Panc1 (cell line): ENCODE results near the gene LRRC49. TPM values are rescaled to one million over a fixed set of nuclear protein-coding genes. Genes with fewer than 3 reads are reported as not detected.

Experiments
- ATAC-seq: fragments of 200-7000 bp; cut with Tn5 transposase; 2 replicates; pipeline ENCODE4 v1.9.1; 2020; ENCODE audit warnings: mild to moderate bottlenecking, moderate library complexity
- BruUV-seq: library from RNA; stranded (reverse); fragments of 400-500 nt; replicated peaks from 2 replicates; lab custom pipeline; 2021; lab: Mats Ljungman, UMichigan
- CTCF ChIA-PET: fragments of 300-600 bp; sonication (Branson Sonifier 250); formaldehyde crosslinking; loops from one replicate; lab custom pipeline; 2022; ENCODE audit warnings: antibody characterized with exemption; lab: Charles Lee
- POLR2A ChIA-PET: fragments of 300-600 bp; sonication (Branson Sonifier 250); formaldehyde crosslinking; loops from one replicate; lab custom pipeline; 2022; ENCODE audit warnings: antibody characterized with exemption; lab: Charles Lee
- DNase-seq: peaks from one replicate; pipeline ENCODE4 v3.0.0-alpha.2; 2010; ENCODE audit warnings: low read depth, low spot score
- H3K27ac ChIP-seq: 2 replicates; pipeline ENCODE4 v1.5.1; 2011; ENCODE audit warnings: mild to moderate bottlenecking, low read length, inconsistent platforms
- H3K27me3 ChIP-seq: fragments of 200-500 bp; sonication (Bioruptor generic); 2 replicates; pipeline ENCODE4 v1.6.0; 2014; ENCODE audit warnings: low read length, inconsistent platforms; ENCODE audit not compliant: control insufficient read depth, insufficient read depth
- H3K36me3 ChIP-seq: fragments of 200-500 bp; sonication (Bioruptor generic); 2 replicates; pipeline ENCODE4 v1.5.1; 2014; ENCODE audit warnings: inconsistent platforms, mild to moderate bottlenecking, low read length, moderate library complexity; ENCODE audit not compliant: control insufficient read depth, insufficient read depth
- H3K4me1 ChIP-seq: 2 replicates; pipeline ENCODE4 v1.5.1; 2011; ENCODE audit warnings: inconsistent platforms, mild to moderate bottlenecking, low read length, moderate library complexity; ENCODE audit not compliant: control insufficient read depth, insufficient read depth
- H3K4me3 ChIP-seq, 2 experiments: 2 replicates each; pipeline ENCODE4 v1.5.1; 2011 to 2012; ENCODE audit warnings: low read depth in 2 of 2, low read length in 2 of 2, mild to moderate bottlenecking in 2 of 2, inconsistent platforms in 1 of 2, moderate library complexity in 1 of 2
- H3K9me3 ChIP-seq: fragments of 200-500 bp; sonication (Bioruptor generic); 2 replicates; pipeline ENCODE4 v1.5.1; 2014; ENCODE audit warnings: low read depth, mild to moderate bottlenecking, inconsistent platforms, low read length, moderate library complexity; ENCODE audit not compliant: control insufficient read depth, insufficient read depth
- POLR2AphosphoS5 ChIP-seq: IDR thresholded peaks from 2 replicates; pipeline ENCODE4 v1.6.1; 2012; ENCODE audit warnings: mild to moderate bottlenecking, low read depth, low read length, moderate library complexity
- SIN3A ChIP-seq: IDR thresholded peaks from 2 replicates; pipeline ENCODE4 v1.6.1; 2012; ENCODE audit warnings: low read depth, mild to moderate bottlenecking, low read length, moderate library complexity, borderline replicate concordance; ENCODE audit not compliant: insufficient read depth
- in situ Hi-C: cut with HindIII; loops from 2 replicates; pipeline ENCODE4 v1.10.0; 2016; ENCODE audit warnings: low sequenced_read_pairs, low pct_unique_long_range_greater_than_20kb
- intact Hi-C: fragments of 100-400 bp; cut with micrococcal nuclease; formaldehyde crosslinking; loops from one replicate; pipeline ENCODE4 v1.10.0; 2022; ENCODE audit not compliant: unreplicated experiment
- total RNA-seq: library from RNA; stranded (reverse); gene quantifications from one replicate; pipeline ENCODE4 v1.2.1, GENCODE V29; 2021; ENCODE audit not compliant: unreplicated experiment
- TF ChIP-seq, protein P1 (sequence below): fragments of 450-650 bp; IDR thresholded peaks from 2 replicates; pipeline ENCODE4 v1.5.1; 2017; ENCODE audit warnings: mild to moderate bottlenecking
- TF ChIP-seq, protein P2 (sequence below), 2 experiments: IDR thresholded peaks; 2 replicates each; pipeline ENCODE4 v1.6.1; 2011 to 2012; ENCODE audit warnings: low read depth in 2 of 2, control low read depth in 1 of 2, low read length in 1 of 2, mild to moderate bottlenecking in 1 of 2, moderate library complexity in 1 of 2; ENCODE audit not compliant: insufficient read depth in 1 of 2

Gene LRRC49
- total RNA-seq, 1 experiment from 2014 or later: 8.3 TPM

DNA sequence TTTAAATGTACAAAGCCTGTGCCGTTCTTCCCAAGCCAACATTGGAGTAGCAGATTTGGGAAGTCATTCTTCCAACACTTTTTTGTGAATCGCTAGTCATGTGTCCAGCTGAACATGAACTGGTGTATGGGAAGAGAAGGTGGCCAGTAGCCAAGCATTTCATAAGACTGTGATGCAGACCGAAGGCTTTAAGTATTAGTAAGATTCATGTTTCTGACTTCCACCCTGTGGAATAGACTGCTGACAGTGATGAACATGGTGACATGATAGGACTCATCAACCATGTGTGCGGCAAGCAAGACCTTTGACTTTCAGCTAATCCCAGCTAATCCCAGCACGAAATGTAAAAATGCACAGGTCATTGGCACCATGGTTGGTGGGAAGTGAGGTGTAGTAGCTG lies 174.4 kb downstream of the LRRC49 start:
- Histone ChIP-seq H3K4me3 (no peak overlapping the region), H3K4me1 (peaks cover 11% of the 10 kb centered on the region), H3K36me3 (no peaks in the 10 kb centered on the region), H3K27me3 (no peaks in the 10 kb centered on the region), H3K9me3 (peaks cover 3% of the 10 kb centered on the region; the same call in 1 of the 2 replicates), H3K27ac (no peak overlapping the region; the same call in 1 of the 2 replicates)
- CTCF ChIA-PET: no interaction called here
- intact Hi-C loops (no loop called here), in situ Hi-C loops (no loop called here)
- DNase-seq (no peak), ATAC-seq (no peak)
- BruUV-seq: no TSS peak
- TF ChIP-seq SIN3A: no peak
- TF ChIP-seq, protein P1, sequence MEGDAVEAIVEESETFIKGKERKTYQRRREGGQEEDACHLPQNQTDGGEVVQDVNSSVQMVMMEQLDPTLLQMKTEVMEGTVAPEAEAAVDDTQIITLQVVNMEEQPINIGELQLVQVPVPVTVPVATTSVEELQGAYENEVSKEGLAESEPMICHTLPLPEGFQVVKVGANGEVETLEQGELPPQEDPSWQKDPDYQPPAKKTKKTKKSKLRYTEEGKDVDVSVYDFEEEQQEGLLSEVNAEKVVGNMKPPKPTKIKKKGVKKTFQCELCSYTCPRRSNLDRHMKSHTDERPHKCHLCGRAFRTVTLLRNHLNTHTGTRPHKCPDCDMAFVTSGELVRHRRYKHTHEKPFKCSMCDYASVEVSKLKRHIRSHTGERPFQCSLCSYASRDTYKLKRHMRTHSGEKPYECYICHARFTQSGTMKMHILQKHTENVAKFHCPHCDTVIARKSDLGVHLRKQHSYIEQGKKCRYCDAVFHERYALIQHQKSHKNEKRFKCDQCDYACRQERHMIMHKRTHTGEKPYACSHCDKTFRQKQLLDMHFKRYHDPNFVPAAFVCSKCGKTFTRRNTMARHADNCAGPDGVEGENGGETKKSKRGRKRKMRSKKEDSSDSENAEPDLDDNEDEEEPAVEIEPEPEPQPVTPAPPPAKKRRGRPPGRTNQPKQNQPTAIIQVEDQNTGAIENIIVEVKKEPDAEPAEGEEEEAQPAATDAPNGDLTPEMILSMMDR: no peak
- TF ChIP-seq, protein P2, sequence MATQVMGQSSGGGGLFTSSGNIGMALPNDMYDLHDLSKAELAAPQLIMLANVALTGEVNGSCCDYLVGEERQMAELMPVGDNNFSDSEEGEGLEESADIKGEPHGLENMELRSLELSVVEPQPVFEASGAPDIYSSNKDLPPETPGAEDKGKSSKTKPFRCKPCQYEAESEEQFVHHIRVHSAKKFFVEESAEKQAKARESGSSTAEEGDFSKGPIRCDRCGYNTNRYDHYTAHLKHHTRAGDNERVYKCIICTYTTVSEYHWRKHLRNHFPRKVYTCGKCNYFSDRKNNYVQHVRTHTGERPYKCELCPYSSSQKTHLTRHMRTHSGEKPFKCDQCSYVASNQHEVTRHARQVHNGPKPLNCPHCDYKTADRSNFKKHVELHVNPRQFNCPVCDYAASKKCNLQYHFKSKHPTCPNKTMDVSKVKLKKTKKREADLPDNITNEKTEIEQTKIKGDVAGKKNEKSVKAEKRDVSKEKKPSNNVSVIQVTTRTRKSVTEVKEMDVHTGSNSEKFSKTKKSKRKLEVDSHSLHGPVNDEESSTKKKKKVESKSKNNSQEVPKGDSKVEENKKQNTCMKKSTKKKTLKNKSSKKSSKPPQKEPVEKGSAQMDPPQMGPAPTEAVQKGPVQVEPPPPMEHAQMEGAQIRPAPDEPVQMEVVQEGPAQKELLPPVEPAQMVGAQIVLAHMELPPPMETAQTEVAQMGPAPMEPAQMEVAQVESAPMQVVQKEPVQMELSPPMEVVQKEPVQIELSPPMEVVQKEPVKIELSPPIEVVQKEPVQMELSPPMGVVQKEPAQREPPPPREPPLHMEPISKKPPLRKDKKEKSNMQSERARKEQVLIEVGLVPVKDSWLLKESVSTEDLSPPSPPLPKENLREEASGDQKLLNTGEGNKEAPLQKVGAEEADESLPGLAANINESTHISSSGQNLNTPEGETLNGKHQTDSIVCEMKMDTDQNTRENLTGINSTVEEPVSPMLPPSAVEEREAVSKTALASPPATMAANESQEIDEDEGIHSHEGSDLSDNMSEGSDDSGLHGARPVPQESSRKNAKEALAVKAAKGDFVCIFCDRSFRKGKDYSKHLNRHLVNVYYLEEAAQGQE (IDR thresholded peaks at IDR 0.05; ENCODE audit: insufficient read depth in 1 of 2, low read depth in 2 of 2, low read length in 1 of 2): no peak
- POLR2A ChIA-PET: interaction anchor here (0.6 to 0.8 kb wide), 2 partner anchors 54 to 442 kb away, joined by 3 read pairs; no protein-coding TSS in a partner anchor

DNA sequence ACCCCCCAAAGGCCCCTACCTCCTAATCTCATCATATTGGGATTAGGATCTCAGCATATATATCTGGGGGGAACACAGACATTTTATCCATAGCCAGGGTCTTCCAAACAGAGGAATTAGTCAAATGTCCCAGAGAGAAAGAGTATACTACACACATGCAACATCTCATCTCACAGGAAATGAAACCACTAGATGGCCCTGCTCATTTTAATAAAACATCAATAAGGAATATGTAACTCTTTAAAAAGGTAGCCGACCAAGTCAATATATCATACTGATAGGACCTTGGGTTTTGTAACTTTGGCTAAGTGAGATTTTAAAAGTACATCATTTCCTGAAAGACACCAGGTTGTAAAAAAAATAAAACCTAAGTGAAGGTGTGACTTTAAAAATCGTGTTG lies 177.1 kb downstream of the LRRC49 start:
- BruUV-seq: no TSS peak
- Histone ChIP-seq H3K4me1 (peaks cover 11% of the 10 kb centered on the region), H3K36me3 (no peaks in the 10 kb centered on the region), H3K4me3 (no peak overlapping the region), H3K27me3 (no peaks in the 10 kb centered on the region), H3K9me3 (peaks cover 22% of the 10 kb centered on the region), H3K27ac (peak overlapping the region; percentile 67; the same call in 1 of the 2 replicates)
- POLR2A ChIA-PET: no interaction called here
- intact Hi-C loops: no loop called here
- DNase-seq (no peak), ATAC-seq (no peak)
- TF ChIP-seq, protein P1: peak; percentile 38; the same call in 1 of the 2 replicates
- no peak for TF ChIP-seq POLR2AphosphoS5
- CTCF ChIA-PET: no interaction called here
- in situ Hi-C loops: no loop called here
